ENCODE measurements around the gene TMC2.

GRCh38 chr20:2521369-2522305 is 14.7 kb upstream of the TMC2 start:
- TF ChIP-seq CTCF (IDR thresholded peaks at IDR 0.05; ENCODE audit: insufficient read depth, low read length) = peak; percentile 94
- TF ChIP-seq POLR2AphosphoS5 (IDR thresholded peaks at IDR 0.05; ENCODE audit: low read depth) = no peak
- no peak for TF ChIP-seq REST (IDR thresholded peaks at IDR 0.05; ENCODE audit: insufficient replicate concordance, low read depth)
- TF ChIP-seq SPI1 (IDR thresholded peaks at IDR 0.05; ENCODE audit: borderline replicate concordance, low read depth) = no peak
- no peak for TF ChIP-seq GABPA (IDR thresholded peaks at IDR 0.05; ENCODE audit: low read depth)

Measured in HL-60 (cell line).